Activated naive CD4-positive, alpha-beta T cell (primary cell): ENCODE measurements around the gene PIEZO2.

Source experiments
- DNase-seq, 4 experiments: peaks; one replicate each; lab custom pipeline; 2025; lab: John Stamatoyannopoulos, UW

Gene PIEZO2

GRCh38 chr18:11112286-11112685 is 37.1 kb downstream of the PIEZO2 start:
- DNase-seq = no peak

DNA sequence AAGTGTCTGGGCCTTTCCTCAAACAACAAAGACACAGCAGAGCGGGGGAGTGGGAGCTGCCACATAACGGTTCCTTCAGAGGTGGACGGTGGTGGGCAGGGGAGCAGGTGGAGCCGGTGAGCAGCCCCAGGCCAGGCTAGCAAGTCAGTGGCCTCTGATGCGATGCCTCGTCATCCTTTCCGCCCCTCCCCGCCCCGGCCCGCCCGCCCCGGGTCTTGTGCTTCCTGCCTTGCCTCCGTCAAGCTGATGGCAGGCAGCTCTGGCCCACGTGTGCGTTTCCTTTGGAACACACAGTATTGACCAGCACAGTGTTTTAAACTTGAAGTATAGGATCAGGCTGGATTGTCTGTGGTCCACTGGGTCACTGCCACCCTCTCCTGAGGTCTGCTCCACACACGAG is 38.9 kb downstream of the PIEZO2 start:
- no peak for DNase-seq

- DNase-seq = no peak
These were observed 40.4 kb downstream of the PIEZO2 start for GRCh38 chr18:11108947-11109346.

- DNase-seq = no peak
These were observed 42.5 kb downstream of the PIEZO2 start for GRCh38 chr18:11106894-11107293.

- no peak for DNase-seq
These were observed 43.9 kb downstream of the PIEZO2 start for GRCh38 chr18:11105463-11105862.

GRCh38 chr18:11104307-11104706 is 45.1 kb downstream of the PIEZO2 start:
- DNase-seq = no peak

GRCh38 chr18:11096839-11097750 is 52.3 kb downstream of the PIEZO2 start:
- DNase-seq = no peak

GRCh38 chr18:11096411-11096810 is 53.0 kb downstream of the PIEZO2 start:
- no peak for DNase-seq

- no peak for DNase-seq
These were observed 53.6 kb downstream of the PIEZO2 start for GRCh38 chr18:11095674-11096293.

DNA sequence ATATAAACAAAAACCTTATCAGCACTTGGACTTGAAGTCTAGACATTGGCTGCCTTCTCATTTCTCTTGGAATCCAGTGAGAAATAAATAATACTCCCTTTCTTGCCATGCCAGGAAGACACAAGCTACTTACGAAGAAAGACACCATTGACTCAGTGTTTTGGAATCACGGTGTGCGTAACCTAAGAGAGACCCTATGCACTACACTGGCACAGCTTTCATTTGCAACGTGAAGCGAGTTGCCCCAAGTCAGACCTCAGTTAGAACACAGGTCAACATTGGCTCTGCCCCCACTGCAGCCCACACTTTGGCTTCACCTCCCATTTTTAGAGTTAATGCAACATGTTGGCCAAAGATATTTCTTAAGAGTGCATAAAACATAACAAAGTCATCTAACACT is 54.2 kb downstream of the PIEZO2 start:
- DNase-seq = no peak

GRCh38 chr18:11091746-11092145 is 57.6 kb downstream of the PIEZO2 start:
- DNase-seq = no peak

GRCh38 chr18:11089931-11090715 is 59.2 kb downstream of the PIEZO2 start:
- no peak for DNase-seq

GRCh38 chr18:11081009-11081532 is 68.3 kb downstream of the PIEZO2 start:
- no peak for DNase-seq

DNA sequence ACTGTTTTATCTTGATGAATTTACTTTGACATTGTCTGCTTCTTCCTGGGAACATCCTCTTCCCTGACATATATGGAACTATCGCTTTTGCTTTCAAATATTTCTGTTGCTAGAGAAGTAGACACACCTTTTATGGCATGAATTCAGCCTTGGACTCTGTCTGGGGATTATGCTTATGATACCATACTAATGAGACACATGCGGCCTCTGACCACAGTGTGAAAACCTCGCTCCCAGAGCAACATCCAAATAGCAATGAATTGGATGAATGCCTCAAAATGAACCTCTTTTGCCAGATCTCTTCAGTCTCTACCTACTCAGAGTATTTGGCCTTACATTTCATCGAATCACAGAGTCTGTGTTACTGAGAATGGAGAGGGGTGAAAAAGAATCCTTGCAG is 70.9 kb downstream of the PIEZO2 start:
- DNase-seq = no peak

DNA sequence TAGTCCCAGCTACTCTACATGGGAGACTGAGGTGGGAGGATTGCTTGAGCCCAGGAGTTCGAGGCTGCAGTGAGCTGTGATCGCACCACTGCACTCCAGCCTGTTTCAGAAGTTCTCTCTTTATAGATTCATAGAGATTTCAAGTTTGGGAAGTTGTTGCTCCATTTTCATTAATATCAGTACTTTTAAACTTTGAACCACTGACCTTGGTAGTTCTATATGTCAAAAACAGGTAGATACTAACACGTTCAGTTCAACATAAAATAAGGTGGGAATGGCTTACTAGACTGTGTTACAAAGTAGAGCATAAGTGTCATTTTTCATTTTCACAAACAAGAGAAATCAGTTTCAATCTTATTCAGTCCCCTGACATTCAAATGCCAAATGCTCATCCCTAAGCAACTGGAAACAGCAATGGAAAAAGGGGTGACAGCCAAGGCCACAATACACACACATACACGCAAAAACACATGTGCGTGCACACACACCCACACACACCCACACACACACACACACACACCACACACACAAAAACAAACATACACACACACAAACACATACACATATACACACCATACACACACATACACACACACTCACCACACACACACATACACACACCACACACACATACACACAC is 71.7 kb downstream of the PIEZO2 start:
- DNase-seq = no peak

DNA sequence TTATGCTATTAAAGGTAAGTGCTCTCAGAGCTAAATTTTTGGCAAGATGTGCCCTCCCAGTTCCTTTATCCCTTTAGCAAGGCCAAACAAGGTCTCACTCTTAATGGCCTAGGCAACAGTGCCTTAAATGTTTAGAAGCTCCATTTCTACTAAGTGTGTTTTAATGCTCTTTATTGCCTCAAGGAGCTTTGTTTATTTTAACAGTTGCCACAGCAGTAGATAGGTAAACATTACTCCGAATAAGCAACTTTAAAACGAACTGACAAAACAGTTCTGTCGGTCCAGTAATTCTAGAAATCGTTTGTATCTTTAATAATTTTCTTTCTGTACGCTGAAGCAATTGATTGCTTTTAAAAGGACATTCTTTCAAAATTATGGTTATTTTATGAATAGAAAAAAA is 74.5 kb downstream of the PIEZO2 start:
- DNase-seq = no peak

- DNase-seq = no peak
These were observed 75.4 kb downstream of the PIEZO2 start for GRCh38 chr18:11073971-11074370.

GRCh38 chr18:11072632-11073031 is 76.7 kb downstream of the PIEZO2 start:
- DNase-seq = no peak

DNA sequence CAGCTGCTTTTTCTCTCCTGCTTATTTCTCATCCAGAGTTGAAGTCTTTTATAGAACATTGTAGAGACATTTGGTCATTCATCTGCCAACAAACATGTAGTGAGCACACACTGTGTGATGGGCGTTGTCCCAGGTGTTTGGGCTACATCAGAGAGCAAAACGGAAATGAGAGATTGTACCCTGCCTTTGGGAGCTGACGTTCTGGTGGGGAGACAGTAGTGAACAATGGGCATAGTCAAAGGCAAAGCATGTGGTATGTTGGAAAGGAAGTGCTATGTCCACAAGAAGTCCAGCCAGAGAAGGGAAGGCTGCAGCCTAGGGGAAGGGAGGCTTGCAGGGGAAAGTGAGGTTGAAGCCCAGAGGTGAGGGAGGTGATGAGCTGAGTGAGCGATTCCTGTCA is 78.1 kb downstream of the PIEZO2 start:
- no peak for DNase-seq

- DNase-seq = no peak
These were observed 78.8 kb downstream of the PIEZO2 start for GRCh38 chr18:11070593-11070992.

DNA sequence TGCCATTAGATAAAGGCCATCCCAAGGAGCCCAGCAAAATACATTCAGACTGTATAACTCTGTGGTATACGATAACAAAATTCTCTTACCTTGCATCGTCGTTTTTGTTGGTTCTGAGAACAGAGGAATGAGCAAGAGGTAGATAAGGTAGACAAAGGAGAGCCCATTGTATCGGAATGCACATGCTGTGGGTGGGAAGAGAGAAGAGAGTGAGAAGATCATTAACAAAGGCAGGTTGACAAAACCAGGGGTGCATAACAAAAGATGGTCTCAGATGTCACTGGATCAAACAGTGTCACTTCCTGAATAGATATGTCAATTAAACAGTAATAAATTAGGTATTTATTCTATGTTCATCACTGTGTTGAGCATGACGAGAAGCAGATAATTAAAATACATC is 83.3 kb downstream of the PIEZO2 start:
- DNase-seq = no peak
